ENCODE results near the gene GABPA.

GRCh38 chr21:25734654-25734903, 193 bp upstream of the GABPA start:
- TF ChIP-seq EZH2 (optimal IDR thresholded peaks at IDR 0.05; ENCODE audit: low read depth, low read length) (no peak), CTCF (IDR thresholded peaks at IDR 0.05; ENCODE audit: low read length) (no peak)
